OCI-LY7 (cell line): ENCODE data around the gene MON1B. TPM values are rescaled to one million over a fixed set of nuclear protein-coding genes. Genes with fewer than 3 reads are reported as not detected.
A peak's percentile ranks its signal among the peaks of the same experiment; 100 is the strongest.

Experiments
- Bru-seq: library from RNA; stranded (reverse); fragments of 400-500 nt; gene quantifications from one replicate; lab custom pipeline; 2021; lab: Mats Ljungman, UMichigan
- BruChase-seq, 2 experiments: library from RNA; stranded (reverse); fragments of 400-500 nt; gene quantifications; one replicate each; lab custom pipeline; 2021; lab: Mats Ljungman, UMichigan
- BruUV-seq: library from RNA; stranded (reverse); fragments of 400-500 nt; replicated peaks from 2 replicates; lab custom pipeline; 2021; lab: Mats Ljungman, UMichigan
- CTCF ChIA-PET: fragments of 300-600 bp; sonication (Branson Sonifier 250); formaldehyde crosslinking; loops from one replicate; lab custom pipeline; 2022; ENCODE audit warnings: antibody characterized with exemption; ENCODE audit not compliant: unreplicated experiment; lab: Charles Lee
- POLR2A ChIA-PET: fragments of 300-600 bp; sonication (Branson Sonifier 250); formaldehyde crosslinking; loops from one replicate; lab custom pipeline; 2022; ENCODE audit warnings: antibody characterized with exemption; lab: Charles Lee
- DNase-seq: peaks from one replicate; pipeline ENCODE4 v3.0.0-alpha.2; 2015; ENCODE audit warnings: low spot score
- H2AFZ ChIP-seq: fragments of 200-600 bp; sonication (generic), shearing (Covaris generic); 2 replicates; pipeline ENCODE4 v1.6.1; 2014; ENCODE audit warnings: mild to moderate bottlenecking, antibody characterized with exemption, low read length, moderate library complexity
- H3K27ac ChIP-seq: fragments of 200-600 bp; sonication (generic); 2 replicates; pipeline ENCODE4 v1.5.1; 2014; ENCODE audit warnings: mixed run types, low read depth, mild to moderate bottlenecking, moderate library complexity, low read length, inconsistent platforms; ENCODE audit not compliant: poor library complexity, severe bottlenecking
- H3K36me3 ChIP-seq: fragments of 200-600 bp; sonication (generic); 2 replicates; pipeline ENCODE4 v1.6.1; 2014; ENCODE audit warnings: mild to moderate bottlenecking, antibody characterized with exemption, low read length, moderate library complexity, mixed read lengths; ENCODE audit not compliant: insufficient read depth
- H3K4me1 ChIP-seq: fragments of 200-600 bp; sonication (generic); 2 replicates; pipeline ENCODE4 v1.5.1; 2014; ENCODE audit warnings: mild to moderate bottlenecking, low read length; ENCODE audit not compliant: insufficient read depth, poor library complexity, severe bottlenecking
- H3K4me2 ChIP-seq: fragments of 200-600 bp; sonication (generic); 2 replicates; pipeline ENCODE4 v1.6.1; 2014; ENCODE audit warnings: mild to moderate bottlenecking, low read length
- H3K4me3 ChIP-seq: fragments of 200-600 bp; sonication (generic); 2 replicates; pipeline ENCODE4 v1.5.1; 2014; ENCODE audit warnings: mild to moderate bottlenecking, low read depth, low read length; ENCODE audit not compliant: poor library complexity, severe bottlenecking
- H3K79me2 ChIP-seq: fragments of 200-600 bp; sonication (generic); 2 replicates; pipeline ENCODE4 v1.6.1; 2016; ENCODE audit warnings: low read depth, mild to moderate bottlenecking, low read length, moderate library complexity, mixed read lengths; ENCODE audit not compliant: insufficient read depth
- H3K9me2 ChIP-seq: fragments of 200-600 bp; sonication (generic); 2 replicates; pipeline ENCODE4 v1.6.1; 2016; ENCODE audit warnings: mild to moderate bottlenecking, low read length, mixed read lengths; ENCODE audit not compliant: insufficient read depth
- H3K9me3 ChIP-seq: fragments of 200-600 bp; sonication (generic); 2 replicates; pipeline ENCODE4 v1.6.1; 2014; ENCODE audit warnings: mild to moderate bottlenecking, mixed run types, low read length, mixed read lengths
- H4K20me1 ChIP-seq: fragments of 200-600 bp; sonication (generic); 2 replicates; pipeline ENCODE4 v1.6.1; 2014; ENCODE audit warnings: mild to moderate bottlenecking, antibody characterized with exemption, low read length, moderate library complexity, mixed read lengths; ENCODE audit not compliant: insufficient read depth
- CTCF ChIP-seq: fragments of 200-600 bp; sonication (generic); conservative IDR thresholded peaks from 2 replicates; pipeline ENCODE4 v1.5.1; 2014; ENCODE audit warnings: mild to moderate bottlenecking, antibody characterized with exemption, low read length, moderate library complexity, mixed read lengths
- EZH2phosphoT487 ChIP-seq: fragments of 200-600 bp; sonication (generic); IDR thresholded peaks from 2 replicates; pipeline ENCODE4 v1.6.1; 2018; ENCODE audit warnings: low read depth, borderline replicate concordance, mild to moderate bottlenecking, mixed run types, antibody characterized with exemption, low read length, moderate library complexity, mixed read lengths
- intact Hi-C: fragments of 100-400 bp; cut with micrococcal nuclease; formaldehyde crosslinking; loops from one replicate; pipeline ENCODE4 v1.10.0; 2022; ENCODE audit not compliant: unreplicated experiment
- long read RNA-seq: library from polyadenylated mRNA; stranded (forward); transcript quantifications from one replicate; pipeline ENCODE4 v2.0.0, GENCODE V29; 2022
- total RNA-seq, 2 experiments: library from RNA; depleted of rRNA in 1 of 2; stranded (reverse); fragments of >200 nt in 1 of 2; shearing (Covaris generic) in 1 of 2; gene quantifications; 2 replicates each; pipeline ENCODE4 v1.2.3, GENCODE V29; 2014 to 2022

MON1B gene
- total RNA-seq (2014; rRNA removed; shearing (Covaris generic)) (14.0 and 20.4 TPM in 2 replicates), total RNA-seq (2022) (72.7 and 76.2 TPM in 2 replicates), Bru-seq, nascent RNA (percentile 85 among the genes with signal in this experiment), BruChase-seq, experiment 1, labeled RNA remaining after a 6-hour chase (percentile 87 among the genes with signal in this experiment), BruChase-seq, experiment 2, labeled RNA remaining after a 2-hour chase (percentile 96 among the genes with signal in this experiment)
- long read RNA-seq, full-length matches to known transcripts = 72 of 119 reads
- long read RNA-seq, partial matches to known transcripts = 24 of 119 reads
- long read RNA-seq, other reads (novel, unspliced or antisense) = 23 of 119 reads

GRCh38 chr16:77190478-77191258, at the start of gene MON1B:
Gene MON1B (plus strand): TSS chr16:77191190. CDS start chr16:77191486, 296 bp downstream.
- BruUV-seq = no TSS peak
- TF ChIP-seq CTCF (no peak), EZH2phosphoT487 (no peak)
- Histone ChIP-seq H2AFZ (peak within 1 kb of the TSS; percentile 77), H3K4me2 (peak within 1 kb of the TSS; percentile 93), H4K20me1 (0 out of 2 replicates have a peak, but pooled peaks cover 15% of the 10 kb centered on the region), H3K4me1 (peaks cover 11% of the 10 kb centered on the region), H3K27ac (peak within 1 kb of the TSS; percentile 93), H3K9me2 (peaks cover 5% of the 10 kb centered on the region; the same call in 1 of the 2 replicates), H3K36me3 (peaks cover 33% of the 10 kb centered on the region), H3K79me2 (peaks cover 25% of the 10 kb centered on the region), H3K4me3 (peak within 1 kb of the TSS; percentile 99), H3K9me3 (no peaks in the 10 kb centered on the region)
- intact Hi-C loops = loop anchor here (1.0 to 10.0 kb wide), 4 partner anchors 22 to 1758 kb away; partner anchors contain the start of genes CFDP1, KARS1, NUDT7 and TERF2IP
- POLR2A ChIA-PET = interaction anchor here (0.7 kb wide), 1 partner anchor 392 kb away, joined by 3 read pairs; no protein-coding TSS in a partner anchor
- DNase-seq = peak; percentile 97
- CTCF ChIA-PET = no interaction called here

GRCh38 chr16:77143364-77143763, 47.6 kb upstream of the MON1B start:
- Histone ChIP-seq H3K4me1 (no peaks in the 10 kb centered on the region), H3K4me2 (no peak overlapping the region), H3K9me2 (no peaks in the 10 kb centered on the region), H2AFZ (no peak overlapping the region), H3K4me3 (no peak overlapping the region), H3K79me2 (no peaks in the 10 kb centered on the region), H3K36me3 (no peaks in the 10 kb centered on the region), H3K9me3 (no peaks in the 10 kb centered on the region), H3K27ac (no peak overlapping the region), H4K20me1 (no peaks in the 10 kb centered on the region)
- ChIA-PET POLR2A (no interaction called here), CTCF (no interaction called here)
- TF ChIP-seq EZH2phosphoT487 (no peak), CTCF (no peak)
- no peak for DNase-seq
- intact Hi-C loops = no loop called here
- no TSS peak for BruUV-seq
